Measurements from ENCODE around the gene COPRS. TPM values are rescaled to one million over a fixed set of nuclear protein-coding genes. Genes with fewer than 3 reads are reported as not detected.

The COPRS gene
- total and polyA plus RNA-seq, 2 experiments from 2014 or later, result 51.5 to 62.6 TPM

DNA sequence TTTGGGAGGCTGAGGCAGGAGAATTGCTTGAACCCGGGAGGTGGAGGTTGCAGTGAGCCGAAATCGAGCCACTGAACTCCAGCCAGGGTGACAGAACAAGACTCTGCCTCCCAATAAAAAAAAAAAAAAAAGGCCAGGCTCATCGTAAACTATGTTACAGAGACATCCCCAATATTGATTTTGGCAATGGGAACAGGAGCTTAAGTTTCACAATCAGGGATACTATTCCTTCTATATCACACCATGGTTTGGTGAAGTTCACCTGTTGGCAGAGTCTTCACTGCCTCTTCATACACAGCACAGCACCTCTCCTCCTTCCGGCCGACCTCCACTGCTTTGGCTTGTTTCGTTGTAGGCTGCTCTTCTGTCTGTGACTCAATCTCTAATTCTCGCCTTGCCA lies 21.3 kb upstream of the COPRS start:
- peaks cover 67% of the 10 kb centered on the region for H3K36me3 ChIP-seq (ENCODE audit: insufficient read depth)
- Mint-ChIP-seq H3K4me1 (no peaks in the 10 kb centered on the region), H3K4me3 (no peak overlapping the region), H3K27me3 (ENCODE audit: insufficient read depth, low read depth, poor library complexity) (no peaks in the 10 kb centered on the region), H3K27ac (no peak overlapping the region), H3K9me3 (no peaks in the 10 kb centered on the region), H3K36me3 (ENCODE audit: low read depth) (peaks cover 74% of the 10 kb centered on the region)
- TF ChIP-seq EZH2 (IDR thresholded peaks at IDR 0.05; ENCODE audit: low read depth, unreplicated experiment) (no peak), ZNF462 (CRISPR knock-in tag; IDR thresholded peaks at IDR 0.05) (no peak), NANOG (IDR thresholded peaks at IDR 0.05; ENCODE audit: borderline replicate concordance) (no peak), REST (IDR thresholded peaks at IDR 0.05; ENCODE audit: unreplicated experiment) (no peak), ZNF114 (CRISPR knock-in tag; IDR thresholded peaks at IDR 0.05) (no peak), STAT1 (IDR thresholded peaks at IDR 0.05; ENCODE audit: unreplicated experiment) (no peak), POLR2AphosphoS5 (IDR thresholded peaks at IDR 0.05; ENCODE audit: low read depth) (no peak), CTCF (conservative IDR thresholded peaks at IDR 0.05; ENCODE audit: low read depth in 2 of 2) (no peak)
- TF ChIP-seq, protein P1, sequence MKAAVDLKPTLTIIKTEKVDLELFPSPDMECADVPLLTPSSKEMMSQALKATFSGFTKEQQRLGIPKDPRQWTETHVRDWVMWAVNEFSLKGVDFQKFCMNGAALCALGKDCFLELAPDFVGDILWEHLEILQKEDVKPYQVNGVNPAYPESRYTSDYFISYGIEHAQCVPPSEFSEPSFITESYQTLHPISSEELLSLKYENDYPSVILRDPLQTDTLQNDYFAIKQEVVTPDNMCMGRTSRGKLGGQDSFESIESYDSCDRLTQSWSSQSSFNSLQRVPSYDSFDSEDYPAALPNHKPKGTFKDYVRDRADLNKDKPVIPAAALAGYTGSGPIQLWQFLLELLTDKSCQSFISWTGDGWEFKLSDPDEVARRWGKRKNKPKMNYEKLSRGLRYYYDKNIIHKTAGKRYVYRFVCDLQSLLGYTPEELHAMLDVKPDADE (IDR thresholded peaks at IDR 0.05), result no peak
- no peak overlapping the region for H2AFZ ChIP-seq
- no peak overlapping the region for H3K4me3 ChIP-seq
- no peak overlapping the region for H3K27ac ChIP-seq (ENCODE audit: low read depth)
- no peak for ATAC-seq
- DNase-seq (ENCODE audit: low spot score), result no peak
- H3K4me1 ChIP-seq (ENCODE audit: insufficient read depth), result no peaks in the 10 kb centered on the region
- H3K4me2 ChIP-seq, result no peak overlapping the region
- no peaks in the 10 kb centered on the region for H3K79me2 ChIP-seq (replicated peaks; ENCODE audit: insufficient read depth)
- no peaks in the 10 kb centered on the region for H3F3A ChIP-seq (replicated peaks; ENCODE audit: low read depth)
- H3K9me2 ChIP-seq (ENCODE audit: insufficient read depth), result no peaks in the 10 kb centered on the region
- H3K27me3 ChIP-seq (ENCODE audit: insufficient read depth), result no peaks in the 10 kb centered on the region
- peaks cover 9% of the 10 kb centered on the region for H4K20me1 ChIP-seq (replicated peaks; ENCODE audit: insufficient read depth)

All from GM23338 (cell line).